Measurements from ENCODE around the gene ANKRD13C.

ANKRD13C gene

DNA sequence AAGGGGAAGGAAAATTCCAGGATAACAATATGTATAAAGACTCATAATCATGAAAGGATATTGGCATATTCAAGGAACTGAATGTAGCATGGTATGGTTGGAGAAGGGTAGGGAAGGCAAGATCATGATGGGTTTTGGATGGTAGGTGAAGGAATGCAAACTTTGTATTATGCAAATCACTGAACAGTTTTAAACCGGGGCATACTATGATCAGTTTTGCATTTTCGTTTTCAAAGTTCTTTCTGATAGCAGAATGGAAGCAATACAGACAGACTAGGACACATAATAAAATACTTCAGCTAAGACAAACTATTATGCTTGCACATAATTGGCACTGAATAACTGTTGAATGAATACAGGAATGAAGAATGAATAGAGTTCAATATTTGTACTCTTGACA lies 42.1 kb upstream of the ANKRD13C start:
- Histone ChIP-seq H3K4me3 (ENCODE audit: low read depth, low read length) (no peak overlapping the region), H3K36me3 (no peaks in the 10 kb centered on the region), H3K4me1 (no peaks in the 10 kb centered on the region), H3K27me3 (no peaks in the 10 kb centered on the region), H3K9me3 (no peaks in the 10 kb centered on the region)
- TF ChIP-seq, protein P1, sequence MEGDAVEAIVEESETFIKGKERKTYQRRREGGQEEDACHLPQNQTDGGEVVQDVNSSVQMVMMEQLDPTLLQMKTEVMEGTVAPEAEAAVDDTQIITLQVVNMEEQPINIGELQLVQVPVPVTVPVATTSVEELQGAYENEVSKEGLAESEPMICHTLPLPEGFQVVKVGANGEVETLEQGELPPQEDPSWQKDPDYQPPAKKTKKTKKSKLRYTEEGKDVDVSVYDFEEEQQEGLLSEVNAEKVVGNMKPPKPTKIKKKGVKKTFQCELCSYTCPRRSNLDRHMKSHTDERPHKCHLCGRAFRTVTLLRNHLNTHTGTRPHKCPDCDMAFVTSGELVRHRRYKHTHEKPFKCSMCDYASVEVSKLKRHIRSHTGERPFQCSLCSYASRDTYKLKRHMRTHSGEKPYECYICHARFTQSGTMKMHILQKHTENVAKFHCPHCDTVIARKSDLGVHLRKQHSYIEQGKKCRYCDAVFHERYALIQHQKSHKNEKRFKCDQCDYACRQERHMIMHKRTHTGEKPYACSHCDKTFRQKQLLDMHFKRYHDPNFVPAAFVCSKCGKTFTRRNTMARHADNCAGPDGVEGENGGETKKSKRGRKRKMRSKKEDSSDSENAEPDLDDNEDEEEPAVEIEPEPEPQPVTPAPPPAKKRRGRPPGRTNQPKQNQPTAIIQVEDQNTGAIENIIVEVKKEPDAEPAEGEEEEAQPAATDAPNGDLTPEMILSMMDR (IDR thresholded peaks at IDR 0.05; ENCODE audit: low read depth, low read length): no peak
- DNase-seq: no peak

DNA sequence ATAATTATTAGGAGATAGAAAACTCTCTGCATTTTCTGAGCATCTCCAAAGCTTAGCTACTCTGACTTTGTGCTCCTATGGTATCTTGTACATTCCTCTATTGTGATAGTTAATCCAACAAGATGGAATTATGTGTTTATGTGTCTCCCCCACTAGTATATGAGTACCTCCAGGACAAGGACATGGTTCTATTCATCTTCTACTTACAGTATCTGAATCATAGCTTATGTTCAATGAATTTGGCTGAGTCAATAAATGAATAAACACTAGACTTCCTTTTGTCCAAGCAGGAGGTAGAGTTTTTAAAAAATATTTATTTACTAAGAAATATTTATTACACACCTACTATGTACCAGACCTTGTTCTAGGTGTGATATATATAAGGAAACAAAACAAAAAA lies 38.1 kb upstream of the ANKRD13C start:
- Histone ChIP-seq H3K4me1 (no peaks in the 10 kb centered on the region), H3K4me3 (ENCODE audit: low read depth, low read length) (no peak overlapping the region), H3K27me3 (no peaks in the 10 kb centered on the region), H3K9me3 (no peaks in the 10 kb centered on the region), H3K36me3 (no peaks in the 10 kb centered on the region)
- TF ChIP-seq, protein P1 (IDR thresholded peaks at IDR 0.05; ENCODE audit: low read depth, low read length): no peak
- DNase-seq: no peak

DNA sequence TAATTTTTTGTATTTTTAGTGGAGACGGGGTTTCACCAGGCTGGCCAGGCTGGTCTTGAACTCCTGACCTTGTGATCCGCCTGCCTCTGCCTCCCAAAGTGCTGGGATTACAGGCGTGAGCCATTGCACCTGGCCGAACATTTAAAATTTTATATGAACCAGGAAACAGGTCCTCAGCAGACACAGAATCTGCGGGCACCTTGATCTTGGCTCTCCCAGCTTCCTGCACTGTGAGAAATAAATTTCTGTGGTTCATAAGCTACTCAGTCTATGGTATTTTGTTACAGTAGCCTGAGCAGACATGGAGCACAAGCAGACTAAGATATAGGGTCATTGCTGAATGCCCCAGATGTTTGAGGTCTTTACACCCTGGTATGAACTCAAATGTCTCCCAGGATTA lies 33.0 kb upstream of the ANKRD13C start:
- Histone ChIP-seq H3K4me1 (no peaks in the 10 kb centered on the region), H3K36me3 (no peaks in the 10 kb centered on the region), H3K27me3 (no peaks in the 10 kb centered on the region), H3K4me3 (ENCODE audit: low read depth, low read length) (no peak overlapping the region), H3K9me3 (no peaks in the 10 kb centered on the region)
- DNase-seq: no peak
- TF ChIP-seq, protein P1 (IDR thresholded peaks at IDR 0.05; ENCODE audit: low read depth, low read length): no peak

- H3K36me3 ChIP-seq: no peaks in the 10 kb centered on the region
- DNase-seq: no peak
- H3K4me1 ChIP-seq: no peaks in the 10 kb centered on the region
- no peak overlapping the region for H3K4me3 ChIP-seq (ENCODE audit: low read depth, low read length)
- no peaks in the 10 kb centered on the region for H3K27me3 ChIP-seq
- H3K9me3 ChIP-seq: no peaks in the 10 kb centered on the region
- TF ChIP-seq, protein P1 (IDR thresholded peaks at IDR 0.05; ENCODE audit: low read depth, low read length): no peak
These were observed 31.6 kb upstream of the ANKRD13C start for GRCh38 chr1:70386121-70386520.

DNA sequence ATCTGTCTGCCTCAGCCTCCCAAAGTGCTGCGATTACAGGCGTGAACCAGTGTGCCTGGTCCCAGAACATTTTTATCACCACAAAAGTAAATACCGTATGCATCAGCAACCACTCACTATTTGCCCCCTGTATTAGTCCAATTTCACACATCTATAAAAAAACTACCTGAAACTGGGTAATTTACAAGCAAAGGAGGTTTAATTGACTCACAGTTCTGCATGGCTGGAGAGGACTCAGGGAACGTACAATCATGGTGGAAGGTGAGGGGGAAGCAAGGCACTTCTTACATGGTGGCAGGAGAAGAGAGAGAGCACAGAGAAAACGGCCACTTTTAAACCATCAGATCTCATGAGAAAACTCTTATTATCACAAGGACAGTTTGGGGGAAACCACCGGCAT lies 31.0 kb upstream of the ANKRD13C start:
- no peaks in the 10 kb centered on the region for H3K36me3 ChIP-seq
- H3K4me3 ChIP-seq (ENCODE audit: low read depth, low read length): no peak overlapping the region
- TF ChIP-seq, protein P1 (IDR thresholded peaks at IDR 0.05; ENCODE audit: low read depth, low read length): no peak
- no peak for DNase-seq
- no peaks in the 10 kb centered on the region for H3K4me1 ChIP-seq
- no peaks in the 10 kb centered on the region for H3K27me3 ChIP-seq
- H3K9me3 ChIP-seq: no peaks in the 10 kb centered on the region

GRCh38 chr1:70384542-70384941 lies 30.0 kb upstream of the ANKRD13C start:
- Histone ChIP-seq H3K9me3 (no peaks in the 10 kb centered on the region), H3K27me3 (no peaks in the 10 kb centered on the region), H3K4me1 (no peaks in the 10 kb centered on the region), H3K4me3 (ENCODE audit: low read depth, low read length) (no peak overlapping the region), H3K36me3 (no peaks in the 10 kb centered on the region)
- TF ChIP-seq, protein P1 (IDR thresholded peaks at IDR 0.05; ENCODE audit: low read depth, low read length): no peak
- no peak for DNase-seq

Measured in BE2C (cell line).